Duodenal mucosa (tissue), 2 donors: ENCODE results near the gene RAPGEF3.

ENCODE experiments used
- H3K27ac ChIP-seq: one replicate; pipeline ENCODE4 v1.7.0; 2013; ENCODE audit warnings: low read depth, low read length
- H3K27me3 ChIP-seq, 2 donors: one replicate each; pipeline ENCODE4 v1.7.0; 2013; ENCODE audit warnings: low read length in 2 of 2, control low read depth in 1 of 2; ENCODE audit not compliant: insufficient read depth in 2 of 2, control insufficient read depth in 1 of 2
- H3K36me3 ChIP-seq, 2 donors: one replicate each; pipeline ENCODE4 v1.7.0; 2013; ENCODE audit warnings: low read length in 2 of 2, control low read depth in 1 of 2; ENCODE audit not compliant: insufficient read depth in 2 of 2, control insufficient read depth in 1 of 2
- H3K4me1 ChIP-seq, 2 donors: one replicate each; pipeline ENCODE4 v1.7.0; 2013; ENCODE audit warnings: low read length in 2 of 2, control low read depth in 1 of 2; ENCODE audit not compliant: insufficient read depth in 2 of 2, control insufficient read depth in 1 of 2
- H3K4me3 ChIP-seq, 2 donors: one replicate each; pipeline ENCODE4 v1.7.0; 2013; ENCODE audit warnings: low read length in 2 of 2, low read depth in 1 of 2
- H3K9ac ChIP-seq, 2 donors: one replicate each; pipeline ENCODE4 v1.7.0; 2013; ENCODE audit warnings: low read length in 2 of 2, low read depth in 1 of 2
- H3K9me3 ChIP-seq, 2 donors: one replicate each; pipeline ENCODE4 v1.7.0; 2013; ENCODE audit warnings: low read length in 2 of 2, control low read depth in 1 of 2; ENCODE audit not compliant: control insufficient read depth in 1 of 2

The RAPGEF3 gene

GRCh38 chr12:47777151-47777550 lies 18.5 kb upstream of the RAPGEF3 start:
- peaks cover 0 to 6% of the 10 kb centered on the region in 2 donors for H3K36me3 ChIP-seq
- no peak overlapping the region for H3K9ac ChIP-seq
- H3K27ac ChIP-seq: no peak overlapping the region
- H3K4me1 ChIP-seq: peaks cover 9 to 42% of the 10 kb centered on the region in 2 donors
- no peaks in the 10 kb centered on the region for H3K27me3 ChIP-seq
- no peak overlapping the region for H3K4me3 ChIP-seq
- no peaks in the 10 kb centered on the region for H3K9me3 ChIP-seq

- H3K9me3 ChIP-seq: no peaks in the 10 kb centered on the region
- peak overlapping the region in 1 of 2 donors; percentile 10 for H3K9ac ChIP-seq
- H3K4me3 ChIP-seq: no peak overlapping the region
- peaks cover 0 to 3% of the 10 kb centered on the region in 2 donors for H3K36me3 ChIP-seq
- H3K27me3 ChIP-seq: no peaks in the 10 kb centered on the region
- H3K4me1 ChIP-seq: peaks cover 9 to 42% of the 10 kb centered on the region in 2 donors
- no peak overlapping the region for H3K27ac ChIP-seq
Measured at GRCh38 chr12:47776471-47777143, 17.9 kb upstream of the RAPGEF3 start.

DNA sequence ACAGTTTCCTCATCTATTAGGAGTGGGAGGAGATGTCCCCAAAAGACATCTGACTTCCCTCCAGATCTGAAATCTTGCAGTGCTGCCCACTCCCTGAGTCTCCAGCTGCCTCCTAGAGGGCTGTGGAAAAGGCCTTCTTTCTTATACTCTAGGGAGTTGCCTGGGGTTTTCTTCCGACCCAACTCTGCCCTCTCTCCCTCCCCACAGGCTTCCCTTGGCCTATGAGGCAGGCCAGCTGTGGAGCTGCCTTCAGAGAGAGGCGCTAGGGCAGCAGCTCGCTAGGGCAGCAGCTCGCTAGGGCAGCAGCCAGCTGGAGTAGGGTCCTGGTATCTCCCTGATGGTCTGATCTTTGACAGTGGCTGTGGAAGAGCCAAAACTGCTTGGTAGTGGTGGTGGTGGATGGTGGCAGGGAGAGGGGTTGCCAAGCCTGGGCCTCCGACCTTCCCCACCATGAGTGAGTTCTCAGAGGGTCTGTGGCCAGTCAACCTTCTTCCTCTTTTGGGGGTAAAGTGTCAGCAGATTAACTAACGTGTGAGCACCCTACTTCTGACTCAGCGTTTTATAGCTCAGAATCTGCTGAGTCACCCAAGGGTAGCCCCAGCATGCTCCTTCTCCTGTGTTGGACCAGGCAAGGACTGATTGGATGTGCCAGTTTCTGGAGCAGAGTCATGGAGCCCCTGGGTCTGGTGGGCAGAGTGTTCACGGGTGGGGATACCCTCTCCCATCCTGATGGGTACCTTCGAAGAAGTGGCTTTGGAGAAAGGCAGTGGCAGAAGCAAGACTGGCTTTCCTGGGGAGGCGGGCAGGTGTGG lies 16.6 kb upstream of the RAPGEF3 start:
- Histone ChIP-seq H3K4me3 (no peak overlapping the region), H3K9ac (no peak overlapping the region), H3K4me1 (peaks cover 9 to 42% of the 10 kb centered on the region in 2 donors)

GRCh38 chr12:47774663-47775062 lies 16.0 kb upstream of the RAPGEF3 start:
- H3K4me1 ChIP-seq: peaks cover 9 to 42% of the 10 kb centered on the region in 2 donors
- no peak overlapping the region for H3K9ac ChIP-seq
- H3K4me3 ChIP-seq: no peak overlapping the region

More for the DNA sequence above, 16.6 kb upstream of the RAPGEF3 start:
- Histone ChIP-seq H3K27me3 (no peaks in the 10 kb centered on the region), H3K27ac (no peak overlapping the region), H3K36me3 (no peaks in the 10 kb centered on the region), H3K9me3 (no peaks in the 10 kb centered on the region)

DNA sequence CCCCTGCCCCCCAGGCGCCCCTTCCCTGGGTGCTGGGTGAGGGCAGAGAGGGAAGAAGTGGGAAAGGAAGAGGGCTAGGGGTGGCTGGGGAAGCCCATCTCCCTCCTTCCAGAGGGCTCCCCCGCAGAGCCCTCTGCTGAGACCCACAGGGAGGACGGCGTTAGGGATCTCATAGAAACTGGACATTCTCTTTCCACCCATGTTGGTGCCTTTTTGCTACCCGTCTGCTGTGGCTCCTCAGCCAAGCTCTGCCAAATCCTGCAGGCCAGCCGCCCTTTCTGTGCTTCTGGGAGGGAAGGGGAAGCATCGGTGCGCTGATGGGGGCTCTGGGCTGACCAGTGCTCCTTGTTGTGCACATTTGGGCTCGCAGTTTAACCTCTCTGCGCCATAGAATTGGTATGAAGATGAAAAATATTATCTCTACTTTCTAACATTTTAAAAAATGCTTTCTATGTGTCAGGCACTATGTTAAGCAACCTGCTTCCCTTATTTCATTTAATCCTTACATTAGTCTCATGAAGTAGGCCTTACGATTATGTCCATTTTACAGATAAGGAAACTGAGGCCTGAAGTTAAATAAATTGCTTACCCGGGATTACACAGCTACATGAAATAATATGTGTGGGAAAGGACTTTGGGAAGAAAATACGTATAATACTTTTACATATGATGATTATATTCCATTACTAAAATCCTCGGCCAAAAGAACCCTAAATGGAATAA lies 15.3 kb upstream of the RAPGEF3 start:
- H3K4me3 ChIP-seq: peak overlapping the region; percentile 74 to 75
- H3K4me1 ChIP-seq: peaks cover 9 to 42% of the 10 kb centered on the region in 2 donors
- no peaks in the 10 kb centered on the region for H3K27me3 ChIP-seq
- H3K36me3 ChIP-seq: no peaks in the 10 kb centered on the region
- no peak overlapping the region for H3K27ac ChIP-seq
- peak overlapping the region; percentile 54 to 85 for H3K9ac ChIP-seq
- no peaks in the 10 kb centered on the region for H3K9me3 ChIP-seq

More at GRCh38 chr12:47774663-47775062, 16.0 kb upstream of the RAPGEF3 start:
- no peak overlapping the region for H3K27ac ChIP-seq
- no peaks in the 10 kb centered on the region for H3K27me3 ChIP-seq
- no peaks in the 10 kb centered on the region for H3K9me3 ChIP-seq
- H3K36me3 ChIP-seq: no peaks in the 10 kb centered on the region

- Histone ChIP-seq H3K4me1 (peaks cover 9 to 42% of the 10 kb centered on the region in 2 donors), H3K9ac (peak within 1 kb of the TSS; percentile 54 to 85), H3K27ac (peak within 1 kb of the TSS; percentile 28), H3K4me3 (peak within 1 kb of the TSS; percentile 74 to 75), H3K9me3 (no peaks in the 10 kb centered on the region), H3K36me3 (no peaks in the 10 kb centered on the region), H3K27me3 (no peaks in the 10 kb centered on the region)
Measured at GRCh38 chr12:47773062-47773857, 14.6 kb upstream of the RAPGEF3 start, which contains the start of gene SLC48A1. Gene SLC48A1, plus strand, starts transcription at chr12:47773238. Its CDS starts 67 bp downstream, at chr12:47773305.

DNA sequence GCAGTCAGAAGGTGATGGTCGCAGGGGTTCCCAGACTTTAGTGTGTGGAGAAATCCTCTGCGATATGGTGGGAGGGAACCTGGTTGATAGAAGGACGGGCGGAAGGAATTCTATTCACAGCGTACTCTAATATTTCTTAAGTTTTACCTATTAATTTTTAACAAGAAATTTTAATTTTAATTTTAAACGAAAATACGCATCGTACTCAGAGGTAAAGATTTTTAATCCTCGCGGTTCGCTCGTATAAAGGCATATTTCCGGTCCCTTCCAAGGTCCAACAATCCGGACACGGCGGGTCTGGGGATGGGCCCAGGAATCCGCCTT lies 14.0 kb upstream of the RAPGEF3 start:
- Histone ChIP-seq H3K27ac (no peak overlapping the region), H3K9me3 (no peaks in the 10 kb centered on the region), H3K36me3 (no peaks in the 10 kb centered on the region), H3K4me3 (peak overlapping the region; percentile 58 to 63), H3K4me1 (peaks cover 9 to 39% of the 10 kb centered on the region in 2 donors), H3K9ac (peak overlapping the region; percentile 39 to 79), H3K27me3 (no peaks in the 10 kb centered on the region)

DNA sequence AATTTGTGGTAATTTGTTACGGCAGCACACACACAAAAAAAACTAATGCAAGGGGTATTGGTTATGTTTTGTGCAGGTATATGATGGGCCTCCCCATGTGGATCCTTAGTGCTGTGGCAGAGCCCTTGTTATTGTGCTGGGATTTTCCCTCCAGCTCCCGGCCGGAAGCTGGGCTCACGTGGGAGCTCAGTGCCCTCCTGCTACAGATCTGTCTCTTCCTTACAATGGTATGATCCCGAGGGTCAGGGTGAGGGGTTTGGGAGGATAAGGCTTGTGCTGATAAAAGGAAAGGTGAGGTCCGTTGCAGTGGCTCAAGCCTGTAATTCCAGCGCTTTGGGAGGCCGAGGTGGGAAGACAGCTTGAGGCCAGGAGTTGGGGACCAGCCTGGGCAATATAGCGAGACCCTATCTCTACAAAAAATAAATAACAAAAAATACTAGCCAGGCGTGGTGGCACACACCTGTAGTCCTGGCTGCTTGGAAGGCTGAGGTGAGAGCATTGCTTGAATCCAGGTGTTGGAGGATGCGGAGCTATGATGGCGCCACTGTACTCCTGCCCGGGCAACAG lies 13.5 kb upstream of the RAPGEF3 start:
- Histone ChIP-seq H3K9me3 (no peaks in the 10 kb centered on the region), H3K9ac (peak overlapping the region in 1 of 2 donors; percentile 39), H3K27me3 (no peaks in the 10 kb centered on the region), H3K4me3 (no peak overlapping the region), H3K27ac (no peak overlapping the region), H3K4me1 (peaks cover 9 to 34% of the 10 kb centered on the region in 2 donors), H3K36me3 (no peaks in the 10 kb centered on the region)

DNA sequence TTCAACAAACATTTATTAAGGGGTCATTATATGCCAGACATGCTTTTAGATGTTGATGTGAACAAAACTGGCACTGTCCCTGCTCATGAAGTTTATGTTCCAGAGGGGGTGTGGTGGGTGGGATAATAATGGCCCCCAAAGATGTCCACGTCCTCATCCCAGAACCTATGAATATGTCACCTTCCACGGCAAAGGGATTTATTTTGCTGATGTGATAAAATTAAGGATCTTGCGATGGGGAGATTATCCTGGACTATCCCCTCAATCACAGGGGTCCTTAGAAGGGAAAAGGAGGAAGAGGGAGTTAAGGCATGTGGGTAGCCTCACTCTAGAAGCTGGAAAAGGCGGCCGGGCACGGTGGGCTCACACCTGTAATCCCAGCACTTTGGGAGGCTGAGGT lies 12.6 kb upstream of the RAPGEF3 start:
- Histone ChIP-seq H3K4me1 (peaks cover 2 to 30% of the 10 kb centered on the region in 2 donors), H3K9ac (no peak overlapping the region), H3K27me3 (no peaks in the 10 kb centered on the region), H3K4me3 (no peak overlapping the region), H3K27ac (no peak overlapping the region), H3K36me3 (no peaks in the 10 kb centered on the region), H3K9me3 (no peaks in the 10 kb centered on the region)
